B cell (primary cell): ENCODE measurements around the gene MYO10. TPM values are rescaled to one million over a fixed set of nuclear protein-coding genes. Genes with fewer than 3 reads are reported as not detected.

Experiments used
- ATAC-seq: fragments of 200-7000 bp; cut with Tn5 transposase; one replicate; pipeline ENCODE4 v1.10.0; 2021; ENCODE audit warnings: low read depth, mild to moderate bottlenecking, moderate number of reproducible peaks, moderate library complexity
- CTCF ChIA-PET: fragments of 350-600 bp; sonication (Branson Sonifier 250); formaldehyde crosslinking; loops from one replicate; lab custom pipeline; 2021; ENCODE audit warnings: antibody characterized with exemption, inconsistent platforms; lab: Charles Lee
- POLR2A ChIA-PET: fragments of 350-600 bp; sonication (Branson Sonifier 250); formaldehyde crosslinking; loops from one replicate; lab custom pipeline; 2021; ENCODE audit warnings: antibody characterized with exemption; lab: Charles Lee
- DNase-seq: peaks from one replicate; pipeline ENCODE4 v3.0.0; 2013
- H2AFZ ChIP-seq: 2 replicates; pipeline ENCODE4 v1.6.1; 2012; ENCODE audit warnings: mild to moderate bottlenecking, low read depth, low read length; ENCODE audit not compliant: insufficient read depth, poor library complexity, severe bottlenecking
- H3K27ac ChIP-seq, 2 donors: 1 replicate in 1 of 2; 2 replicates in 1 of 2; pipeline ENCODE4 v1.5.1; 2012 to 2013; ENCODE audit warnings: low read length in 2 of 2, mild to moderate bottlenecking in 2 of 2, moderate library complexity in 1 of 2
- H3K27me3 ChIP-seq, 4 experiments: fragments of 200-600 bp in 1 of 4; sonication (generic) in 1 of 4; replicated peaks in 1 of 4; 1 replicate in 2 of 4; 2 replicates in 2 of 4; pipeline versions ENCODE4 v1.6.1 to v1.7.0; 2013 to 2016; ENCODE audit warnings: low read length in 3 of 4, mild to moderate bottlenecking in 2 of 4, mixed read lengths in 1 of 4, moderate library complexity in 1 of 4; ENCODE audit not compliant: insufficient read depth in 4 of 4, control insufficient read depth in 3 of 4; ENCODE audit errors: control extremely low read depth in 1 of 4
- H3K36me3 ChIP-seq, 2 experiments: replicated peaks in 1 of 2; 1 replicate in 1 of 2; 2 replicates in 1 of 2; pipeline versions ENCODE4 v1.6.1 to v1.7.1; 2013; ENCODE audit warnings: low read length in 1 of 2; ENCODE audit not compliant: insufficient read depth in 2 of 2, control insufficient read depth in 1 of 2; ENCODE audit errors: control extremely low read depth in 1 of 2, extremely low read depth in 1 of 2
- H3K4me1 ChIP-seq, 2 donors: fragments of 200-600 bp in 1 of 2; sonication (generic) in 1 of 2; 1 replicate in 1 of 2; 2 replicates in 1 of 2; pipeline versions ENCODE4 v1.5.1 to v1.6.1; 2013 to 2017; ENCODE audit warnings: low read length in 2 of 2; ENCODE audit not compliant: control insufficient read depth in 2 of 2, insufficient read depth in 2 of 2
- H3K4me2 ChIP-seq: replicated peaks from 2 replicates; pipeline ENCODE3; 2012; ENCODE audit warnings: mild to moderate bottlenecking, low read depth, low read length; ENCODE audit not compliant: poor library complexity, severe bottlenecking
- H3K4me3 ChIP-seq, 5 experiments: fragments of 200-600 bp in 1 of 5; sonication (generic) in 1 of 5; 1 replicate in 3 of 5; 2 replicates in 2 of 5; pipeline versions ENCODE4 v1.5.1 to v1.7.0; 2011 to 2016; ENCODE audit warnings: low read length in 4 of 5, mild to moderate bottlenecking in 4 of 5, low read depth in 2 of 5, control low read depth in 1 of 5, moderate library complexity in 1 of 5; ENCODE audit not compliant: insufficient read depth in 1 of 5; ENCODE audit errors: control extremely low read depth in 1 of 5, extremely low read depth in 1 of 5
- H3K79me2 ChIP-seq: fragments of 200-600 bp; sonication (generic); one replicate; pipeline ENCODE4 v1.6.0; 2016; ENCODE audit warnings: low read length; ENCODE audit not compliant: control insufficient read depth, insufficient read depth
- H3K9ac ChIP-seq: fragments of 200-600 bp; sonication (generic); 2 replicates; pipeline ENCODE4 v1.6.1; 2017; ENCODE audit warnings: mild to moderate bottlenecking, low read length, moderate library complexity
- H3K9me3 ChIP-seq, 3 donors: one replicate each; pipeline versions ENCODE4 v1.6.1 to v1.7.1; 2013; ENCODE audit warnings: low read length in 2 of 3; ENCODE audit not compliant: control insufficient read depth in 2 of 3, insufficient read depth in 1 of 3; ENCODE audit errors: control extremely low read depth in 1 of 3
- H4K20me1 ChIP-seq: 2 replicates; pipeline ENCODE4 v1.6.0; 2012; ENCODE audit warnings: mild to moderate bottlenecking, low read length; ENCODE audit not compliant: insufficient read depth, control insufficient read depth, poor library complexity, severe bottlenecking
- H3K27ac Mint-ChIP-seq: one replicate; pipeline ENCODE4 v1.8.0; 2021; ENCODE audit warnings: mixed read lengths
- H3K27me3 Mint-ChIP-seq: one replicate; pipeline ENCODE4 v1.8.0; 2021; ENCODE audit warnings: mixed read lengths
- H3K4me1 Mint-ChIP-seq: one replicate; pipeline ENCODE4 v1.8.0; 2021; ENCODE audit warnings: mixed read lengths
- H3K4me3 Mint-ChIP-seq: one replicate; pipeline ENCODE4 v1.8.0; 2021; ENCODE audit warnings: mixed read lengths
- H3K9me3 Mint-ChIP-seq: one replicate; pipeline ENCODE4 v1.8.0; 2022; ENCODE audit warnings: mixed read lengths; ENCODE audit not compliant: insufficient read depth
- EZH2 ChIP-seq: IDR thresholded peaks from 2 replicates; pipeline ENCODE4 v1.6.1; 2012; ENCODE audit warnings: borderline replicate concordance, low read depth, mild to moderate bottlenecking, moderate library complexity, low read length; ENCODE audit not compliant: insufficient read depth, poor library complexity, severe bottlenecking
- WGBS: methylation state at CpG from one replicate; pipeline ENCODE4 v1.1.5; 2013; ENCODE audit warnings: missing lambda C conversion rate; ENCODE audit not compliant: insufficient coverage; 5-methylcytosine and 5-hydroxymethylcytosine counted together
- intact Hi-C: fragments of 100-400 bp; cut with micrococcal nuclease; formaldehyde crosslinking; loops from one replicate; pipeline ENCODE4 v1.10.0; 2022
- polyA plus RNA-seq: library from polyadenylated mRNA; depleted of rRNA; stranded (reverse); fragments of >200 nt; gene quantifications from 2 replicates; pipeline ENCODE4 v1.2.3, GENCODE V29; 2012
- total RNA-seq, 2 donors: library from RNA; stranded (reverse); fragments of 120-200 nt in 1 of 2; gene quantifications; 1 replicate in 1 of 2; 2 replicates in 1 of 2; pipeline versions ENCODE4 v1.2.3 to v1.2.4, GENCODE V29; 2013 to 2022
- TF ChIP-seq, protein P1 (sequence below): fragments of 200-600 bp; IDR thresholded peaks from one replicate; pipeline ENCODE4 v1.8.0; 2022; ENCODE audit warnings: antibody characterized with exemption, mild to moderate bottlenecking

Gene MYO10
- total and polyA plus RNA-seq, 2 donors (not counting 1 experiment from before 2014, with no cell fraction given): 0.10 TPM; not detected in 1

DNA sequence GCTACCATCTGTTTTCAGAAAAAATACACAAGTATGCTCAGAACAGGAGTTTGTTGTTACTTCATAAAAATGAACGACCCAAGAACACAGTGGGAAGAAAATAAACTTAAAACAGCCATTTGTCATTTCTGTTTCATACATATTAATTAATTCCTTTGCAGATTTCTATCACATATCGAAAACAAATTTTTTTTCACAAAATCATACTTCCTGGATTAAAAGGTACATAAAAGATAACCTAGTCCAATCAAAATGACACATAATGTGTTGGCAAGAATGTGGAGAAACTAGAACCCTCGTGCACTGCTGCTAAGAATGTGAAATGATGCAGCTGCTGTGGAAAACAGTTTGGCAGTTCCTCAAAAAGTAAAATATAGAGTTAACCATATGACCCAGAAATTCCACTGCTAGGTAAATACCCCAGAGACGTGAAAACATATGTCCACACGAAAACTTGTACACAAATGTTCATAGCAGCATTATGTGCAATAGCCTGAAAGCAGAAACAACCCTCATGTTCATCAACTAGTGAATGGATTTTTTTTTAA is 46.0 kb downstream of the MYO10 start:
- H3K79me2 ChIP-seq: no peaks in the 10 kb centered on the region

DNA sequence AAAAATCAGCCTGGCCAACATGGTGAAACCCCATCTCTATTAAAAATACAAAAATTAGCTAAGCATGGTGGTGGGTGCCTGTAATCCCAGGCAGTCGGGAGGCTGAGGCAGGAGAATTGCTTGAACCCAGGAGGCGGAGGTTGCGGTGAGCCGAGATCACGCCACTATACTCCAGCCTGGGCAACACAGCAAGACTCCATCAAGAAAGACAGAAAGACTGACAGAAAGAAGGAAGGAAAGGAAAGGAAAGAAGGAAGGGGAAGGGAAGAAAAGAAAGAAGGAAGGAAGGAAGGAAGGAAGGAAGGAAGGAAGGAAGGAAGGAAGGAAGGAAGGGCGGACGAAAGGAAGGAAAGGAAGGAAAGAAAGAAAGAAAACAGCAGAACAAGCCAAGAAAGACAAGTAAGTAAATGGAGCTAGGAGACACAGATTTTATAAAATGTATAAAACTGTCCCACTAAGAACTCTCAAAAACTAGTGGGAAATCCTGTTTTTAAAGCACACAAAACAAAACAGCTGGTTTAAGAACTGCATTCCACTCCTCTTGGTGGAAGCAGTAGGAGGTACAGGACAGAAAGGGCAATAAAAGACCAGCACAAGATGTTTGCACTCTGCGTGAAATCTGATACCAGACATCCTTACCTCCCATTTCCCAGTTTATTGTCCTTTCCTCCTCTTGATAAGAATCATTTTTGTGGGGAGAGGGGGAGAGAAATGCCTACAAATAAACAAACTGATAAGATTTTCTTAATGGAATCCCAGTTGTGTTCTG is 46.7 kb downstream of the MYO10 start:
- intact Hi-C loops: no loop called here
- ChIA-PET CTCF (no interaction called here), POLR2A (no interaction called here)
- Histone ChIP-seq H3K79me2 (no peaks in the 10 kb centered on the region), H3K27ac (no peak overlapping the region), H3K9ac (no peak overlapping the region), H3K4me3 (no peak overlapping the region), H2AFZ (no peak overlapping the region), H3K4me1 (no peaks in the 10 kb centered on the region), H3K36me3 (no peaks in the 10 kb centered on the region), H4K20me1 (no peaks in the 10 kb centered on the region), H3K9me3 (peaks cover 0 to 4% (median 0%) of the 10 kb centered on the region in 3 donors), H3K27me3 (no peaks in the 10 kb centered on the region), H3K4me2 (no peak overlapping the region)
- TF ChIP-seq EZH2: no peak
- TF ChIP-seq, protein P1, sequence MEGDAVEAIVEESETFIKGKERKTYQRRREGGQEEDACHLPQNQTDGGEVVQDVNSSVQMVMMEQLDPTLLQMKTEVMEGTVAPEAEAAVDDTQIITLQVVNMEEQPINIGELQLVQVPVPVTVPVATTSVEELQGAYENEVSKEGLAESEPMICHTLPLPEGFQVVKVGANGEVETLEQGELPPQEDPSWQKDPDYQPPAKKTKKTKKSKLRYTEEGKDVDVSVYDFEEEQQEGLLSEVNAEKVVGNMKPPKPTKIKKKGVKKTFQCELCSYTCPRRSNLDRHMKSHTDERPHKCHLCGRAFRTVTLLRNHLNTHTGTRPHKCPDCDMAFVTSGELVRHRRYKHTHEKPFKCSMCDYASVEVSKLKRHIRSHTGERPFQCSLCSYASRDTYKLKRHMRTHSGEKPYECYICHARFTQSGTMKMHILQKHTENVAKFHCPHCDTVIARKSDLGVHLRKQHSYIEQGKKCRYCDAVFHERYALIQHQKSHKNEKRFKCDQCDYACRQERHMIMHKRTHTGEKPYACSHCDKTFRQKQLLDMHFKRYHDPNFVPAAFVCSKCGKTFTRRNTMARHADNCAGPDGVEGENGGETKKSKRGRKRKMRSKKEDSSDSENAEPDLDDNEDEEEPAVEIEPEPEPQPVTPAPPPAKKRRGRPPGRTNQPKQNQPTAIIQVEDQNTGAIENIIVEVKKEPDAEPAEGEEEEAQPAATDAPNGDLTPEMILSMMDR: no peak
- Mint-ChIP-seq H3K27me3 (no peaks in the 10 kb centered on the region), H3K4me3 (no peak overlapping the region), H3K9me3 (no peaks in the 10 kb centered on the region), H3K27ac (no peak overlapping the region), H3K4me1 (no peaks in the 10 kb centered on the region)
- no peak for DNase-seq
- no peak for ATAC-seq
- 98% methylated on average over 5 of the region's 8 CpGs for WGBS

More for the DNA sequence above, 46.0 kb downstream of the MYO10 start:
- ATAC-seq: no peak
- Histone ChIP-seq H3K9ac (no peak overlapping the region), H3K4me2 (no peak overlapping the region), H3K27ac (no peak overlapping the region), H3K4me1 (no peaks in the 10 kb centered on the region), H3K4me3 (no peak overlapping the region), H3K27me3 (no peaks in the 10 kb centered on the region), H3K36me3 (no peaks in the 10 kb centered on the region), H2AFZ (no peak overlapping the region), H3K9me3 (peaks cover 0 to 4% (median 0%) of the 10 kb centered on the region in 3 donors), H4K20me1 (no peaks in the 10 kb centered on the region)
- intact Hi-C loops: no loop called here
- no peak for DNase-seq
- POLR2A ChIA-PET: no interaction called here
- H3K4me1 Mint-ChIP-seq: no peaks in the 10 kb centered on the region
- no peaks in the 10 kb centered on the region for H3K9me3 Mint-ChIP-seq
- H3K27me3 Mint-ChIP-seq: no peaks in the 10 kb centered on the region
- WGBS: no CpG with 5 or more reads among the region's 5 CpGs
- H3K27ac Mint-ChIP-seq: no peak overlapping the region
- no peak overlapping the region for H3K4me3 Mint-ChIP-seq
- CTCF ChIA-PET: no interaction called here
- TF ChIP-seq, protein P1: no peak
- no peak for TF ChIP-seq EZH2
